ENCODE results near the gene TENM3. TPM values are rescaled to one million over a fixed set of nuclear protein-coding genes. Genes with fewer than 3 reads are reported as not detected.

The TENM3 gene
- total RNA-seq, 2 experiments from 2014 or later: not detected

- ChIA-PET POLR2A (no interaction called here), CTCF (no interaction called here)
- ATAC-seq: no peak
- Mint-ChIP-seq H3K36me3 (ENCODE audit: low read depth) (no peaks in the 10 kb centered on the region), H3K4me3 (no peak overlapping the region), H3K4me1 (ENCODE audit: low read depth) (no peaks in the 10 kb centered on the region), H3K27me3 (peaks cover 4% of the 10 kb centered on the region), H3K9me3 (no peaks in the 10 kb centered on the region), H3K27ac (no peak overlapping the region)
- TF ChIP-seq CTCF (IDR thresholded peaks at IDR 0.05): no peak
- no peak for DNase-seq
- intact Hi-C loops (cut with micrococcal nuclease): no loop called here
These were observed 184.4 kb downstream of the TENM3 start for GRCh38 chr4:182427554-182427953.

- peaks cover 4% of the 10 kb centered on the region for H3K27me3 Mint-ChIP-seq
- H3K27ac Mint-ChIP-seq: no peak overlapping the region
- ChIA-PET POLR2A (no interaction called here), CTCF (no interaction called here)
- no peaks in the 10 kb centered on the region for H3K36me3 Mint-ChIP-seq (ENCODE audit: low read depth)
- no peak for TF ChIP-seq CTCF (IDR thresholded peaks at IDR 0.05)
- intact Hi-C loops (cut with micrococcal nuclease): no loop called here
- DNase-seq (no peak), ATAC-seq (no peak)
- no peak overlapping the region for H3K4me3 Mint-ChIP-seq
- no peaks in the 10 kb centered on the region for H3K4me1 Mint-ChIP-seq (ENCODE audit: low read depth)
- H3K9me3 Mint-ChIP-seq: no peaks in the 10 kb centered on the region
These were observed 186.7 kb downstream of the TENM3 start for GRCh38 chr4:182429896-182430295.

- H3K9me3 Mint-ChIP-seq: no peaks in the 10 kb centered on the region
- H3K27ac Mint-ChIP-seq: no peak overlapping the region
- H3K4me1 Mint-ChIP-seq (ENCODE audit: low read depth): no peaks in the 10 kb centered on the region
- H3K4me3 Mint-ChIP-seq: no peak overlapping the region
- DNase-seq: no peak
- no peak for TF ChIP-seq CTCF (IDR thresholded peaks at IDR 0.05)
- peaks cover 4% of the 10 kb centered on the region for H3K27me3 Mint-ChIP-seq
- POLR2A ChIA-PET: no interaction called here
- H3K36me3 Mint-ChIP-seq (ENCODE audit: low read depth): no peaks in the 10 kb centered on the region
- intact Hi-C loops (cut with micrococcal nuclease): no loop called here
- CTCF ChIA-PET: no interaction called here
- ATAC-seq: no peak
These were observed 189.6 kb downstream of the TENM3 start for GRCh38 chr4:182432819-182433218.

GRCh38 chr4:182434720-182435119 is 191.5 kb downstream of the TENM3 start:
- H3K27ac Mint-ChIP-seq: no peak overlapping the region
- intact Hi-C loops (cut with micrococcal nuclease): no loop called here
- H3K9me3 Mint-ChIP-seq: no peaks in the 10 kb centered on the region
- no peak for ATAC-seq
- ChIA-PET CTCF (no interaction called here), POLR2A (no interaction called here)
- no peaks in the 10 kb centered on the region for H3K4me1 Mint-ChIP-seq (ENCODE audit: low read depth)
- H3K4me3 Mint-ChIP-seq: no peak overlapping the region
- H3K36me3 Mint-ChIP-seq (ENCODE audit: low read depth): no peaks in the 10 kb centered on the region
- no peak for TF ChIP-seq CTCF (IDR thresholded peaks at IDR 0.05)
- H3K27me3 Mint-ChIP-seq: peaks cover 3% of the 10 kb centered on the region
- DNase-seq: no peak

GRCh38 chr4:182435401-182435800 is 192.2 kb downstream of the TENM3 start:
- H3K36me3 Mint-ChIP-seq (ENCODE audit: low read depth): no peaks in the 10 kb centered on the region
- DNase-seq (no peak), ATAC-seq (no peak)
- peaks cover 4% of the 10 kb centered on the region for H3K27me3 Mint-ChIP-seq
- no peak overlapping the region for H3K4me3 Mint-ChIP-seq
- intact Hi-C loops (cut with micrococcal nuclease): no loop called here
- ChIA-PET POLR2A (interaction anchor here (0.6 kb wide), 1 partner anchor 10 kb away, joined by 3 read pairs; no protein-coding TSS in a partner anchor), CTCF (no interaction called here)
- H3K9me3 Mint-ChIP-seq: no peaks in the 10 kb centered on the region
- TF ChIP-seq CTCF (IDR thresholded peaks at IDR 0.05): no peak
- no peak overlapping the region for H3K27ac Mint-ChIP-seq
- H3K4me1 Mint-ChIP-seq (ENCODE audit: low read depth): no peaks in the 10 kb centered on the region

Measured in activated CD8-positive, alpha-beta T cell treated with anti-CD3 and anti-CD28 coated beads for 36 hours (primary cell).